Nephron progenitor cell (in vitro differentiated cells): ENCODE results near the gene RBL2.
A peak's percentile ranks its signal among the peaks of the same experiment; 100 is the strongest.

Source experiments
- DNase-seq: peaks from one replicate; pipeline ENCODE4 v3.0.0; 2021
- H3K27ac Mint-ChIP-seq: 2 replicates; pipeline ENCODE4 v1.8.0; 2021; ENCODE audit warnings: mild to moderate bottlenecking, moderate library complexity, mixed read lengths
- H3K27me3 Mint-ChIP-seq: 2 replicates; pipeline ENCODE4 v1.8.0; 2021; ENCODE audit warnings: mild to moderate bottlenecking, low read depth, mixed read lengths; ENCODE audit not compliant: poor library complexity
- H3K36me3 Mint-ChIP-seq: 2 replicates; pipeline ENCODE4 v1.8.0; 2021; ENCODE audit warnings: low read depth, mixed read lengths
- H3K4me1 Mint-ChIP-seq: 2 replicates; pipeline ENCODE4 v1.8.0; 2021; ENCODE audit warnings: mixed read lengths
- H3K4me3 Mint-ChIP-seq: 2 replicates; pipeline ENCODE4 v1.8.0; 2021; ENCODE audit warnings: mild to moderate bottlenecking, moderate library complexity, mixed read lengths
- H3K9me3 Mint-ChIP-seq: 2 replicates; pipeline ENCODE4 v1.8.0; 2021; ENCODE audit warnings: mild to moderate bottlenecking, moderate library complexity, mixed read lengths
- TF ChIP-seq, protein P1 (sequence below): fragments of 200-600 bp; sonication (generic); IDR thresholded peaks from 2 replicates; pipeline ENCODE4 v1.5.0; 2021; ENCODE audit warnings: antibody characterized with exemption

Gene RBL2

DNA sequence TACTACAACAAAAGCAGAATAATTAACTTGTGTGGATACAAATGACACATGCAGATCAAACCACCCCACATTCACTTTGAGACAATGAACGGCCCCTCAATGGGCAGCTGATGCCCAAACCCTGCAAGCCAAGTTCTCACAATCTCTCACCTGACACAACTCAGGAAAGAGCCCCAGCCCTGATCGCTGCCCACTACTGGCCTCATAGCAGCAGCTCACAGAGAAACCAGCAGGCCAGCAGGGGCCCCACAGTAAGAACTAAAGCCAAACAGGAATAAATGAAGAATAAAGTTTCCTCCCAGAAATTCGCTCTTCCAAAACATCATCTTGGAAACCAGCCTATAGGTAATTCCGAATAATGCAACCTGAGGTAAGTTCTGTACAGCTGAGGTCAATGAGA lies 61.1 kb downstream of the RBL2 start:
- Mint-ChIP-seq H3K9me3 (no peaks in the 10 kb centered on the region), H3K4me3 (no peak overlapping the region), H3K4me1 (no peaks in the 10 kb centered on the region), H3K27me3 (peaks cover under 1% of the 10 kb centered on the region), H3K27ac (peak overlapping the region; percentile 65), H3K36me3 (peaks cover 31% of the 10 kb centered on the region)
- DNase-seq, result no peak
- TF ChIP-seq, protein P1, sequence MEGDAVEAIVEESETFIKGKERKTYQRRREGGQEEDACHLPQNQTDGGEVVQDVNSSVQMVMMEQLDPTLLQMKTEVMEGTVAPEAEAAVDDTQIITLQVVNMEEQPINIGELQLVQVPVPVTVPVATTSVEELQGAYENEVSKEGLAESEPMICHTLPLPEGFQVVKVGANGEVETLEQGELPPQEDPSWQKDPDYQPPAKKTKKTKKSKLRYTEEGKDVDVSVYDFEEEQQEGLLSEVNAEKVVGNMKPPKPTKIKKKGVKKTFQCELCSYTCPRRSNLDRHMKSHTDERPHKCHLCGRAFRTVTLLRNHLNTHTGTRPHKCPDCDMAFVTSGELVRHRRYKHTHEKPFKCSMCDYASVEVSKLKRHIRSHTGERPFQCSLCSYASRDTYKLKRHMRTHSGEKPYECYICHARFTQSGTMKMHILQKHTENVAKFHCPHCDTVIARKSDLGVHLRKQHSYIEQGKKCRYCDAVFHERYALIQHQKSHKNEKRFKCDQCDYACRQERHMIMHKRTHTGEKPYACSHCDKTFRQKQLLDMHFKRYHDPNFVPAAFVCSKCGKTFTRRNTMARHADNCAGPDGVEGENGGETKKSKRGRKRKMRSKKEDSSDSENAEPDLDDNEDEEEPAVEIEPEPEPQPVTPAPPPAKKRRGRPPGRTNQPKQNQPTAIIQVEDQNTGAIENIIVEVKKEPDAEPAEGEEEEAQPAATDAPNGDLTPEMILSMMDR, result no peak

DNA sequence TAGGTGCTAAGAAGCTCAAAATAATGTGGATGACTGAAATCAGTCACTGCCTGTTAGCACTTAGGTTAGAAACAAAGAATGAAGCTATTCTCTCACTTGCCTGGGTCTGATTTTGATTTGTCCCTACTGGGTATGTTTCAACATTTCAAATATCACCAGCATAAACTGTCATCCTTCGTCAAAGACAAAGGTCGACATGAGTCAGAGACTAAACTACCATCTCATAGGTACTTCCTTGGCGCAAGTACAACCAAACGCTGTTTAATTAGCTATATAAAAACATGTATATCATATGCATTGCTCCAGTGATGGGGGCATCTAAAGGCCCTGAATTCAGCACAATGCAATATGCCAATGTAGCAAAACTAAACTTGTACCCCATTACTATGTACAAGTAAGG lies 64.7 kb downstream of the RBL2 start:
- H3K9me3 Mint-ChIP-seq, result no peaks in the 10 kb centered on the region
- H3K36me3 Mint-ChIP-seq, result peaks cover 18% of the 10 kb centered on the region
- peaks cover 25% of the 10 kb centered on the region for H3K4me1 Mint-ChIP-seq
- DNase-seq, result no peak
- H3K4me3 Mint-ChIP-seq, result no peak overlapping the region
- TF ChIP-seq, protein P1, result no peak
- H3K27ac Mint-ChIP-seq, result no peak overlapping the region
- H3K27me3 Mint-ChIP-seq, result peaks cover 21% of the 10 kb centered on the region

DNA sequence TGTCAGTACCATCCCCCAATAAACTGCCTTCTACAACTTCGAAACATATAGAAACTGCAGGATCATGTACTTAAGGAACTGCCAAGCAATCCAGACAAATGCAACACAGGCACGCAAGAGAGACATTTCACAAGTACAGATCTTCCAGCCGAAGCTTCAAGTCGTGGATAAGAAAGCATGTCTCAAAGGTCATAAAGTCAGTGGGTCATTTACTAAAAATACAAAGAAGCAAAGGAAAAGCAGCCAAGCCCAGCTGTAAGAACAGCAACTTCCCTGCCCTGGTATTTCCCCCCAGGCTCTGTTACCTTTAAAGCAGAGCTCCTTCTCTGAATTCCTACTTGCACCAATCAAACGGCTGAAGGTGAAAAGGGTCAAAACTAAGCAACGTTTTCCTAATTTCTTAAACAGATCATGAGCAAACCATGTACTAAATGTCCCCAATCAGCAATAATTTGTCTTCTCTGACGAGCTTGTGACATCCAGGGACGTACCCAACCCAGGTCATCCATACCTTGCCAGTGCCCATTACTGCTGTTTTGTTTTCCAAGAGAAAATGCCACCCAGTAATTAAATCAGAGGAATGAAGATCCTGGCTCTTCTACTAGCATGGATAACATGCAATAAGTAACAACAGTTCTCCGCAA lies 67.1 kb downstream of the RBL2 start:
- H3K9me3 Mint-ChIP-seq, result no peaks in the 10 kb centered on the region
- DNase-seq, result no peak
- no peak overlapping the region for H3K27ac Mint-ChIP-seq
- peaks cover 23% of the 10 kb centered on the region for H3K27me3 Mint-ChIP-seq
- TF ChIP-seq, protein P1, result no peak
- H3K4me1 Mint-ChIP-seq, result peaks cover 42% of the 10 kb centered on the region
- H3K4me3 Mint-ChIP-seq, result peak overlapping the region; percentile 99
- H3K36me3 Mint-ChIP-seq, result peaks cover 4% of the 10 kb centered on the region

DNA sequence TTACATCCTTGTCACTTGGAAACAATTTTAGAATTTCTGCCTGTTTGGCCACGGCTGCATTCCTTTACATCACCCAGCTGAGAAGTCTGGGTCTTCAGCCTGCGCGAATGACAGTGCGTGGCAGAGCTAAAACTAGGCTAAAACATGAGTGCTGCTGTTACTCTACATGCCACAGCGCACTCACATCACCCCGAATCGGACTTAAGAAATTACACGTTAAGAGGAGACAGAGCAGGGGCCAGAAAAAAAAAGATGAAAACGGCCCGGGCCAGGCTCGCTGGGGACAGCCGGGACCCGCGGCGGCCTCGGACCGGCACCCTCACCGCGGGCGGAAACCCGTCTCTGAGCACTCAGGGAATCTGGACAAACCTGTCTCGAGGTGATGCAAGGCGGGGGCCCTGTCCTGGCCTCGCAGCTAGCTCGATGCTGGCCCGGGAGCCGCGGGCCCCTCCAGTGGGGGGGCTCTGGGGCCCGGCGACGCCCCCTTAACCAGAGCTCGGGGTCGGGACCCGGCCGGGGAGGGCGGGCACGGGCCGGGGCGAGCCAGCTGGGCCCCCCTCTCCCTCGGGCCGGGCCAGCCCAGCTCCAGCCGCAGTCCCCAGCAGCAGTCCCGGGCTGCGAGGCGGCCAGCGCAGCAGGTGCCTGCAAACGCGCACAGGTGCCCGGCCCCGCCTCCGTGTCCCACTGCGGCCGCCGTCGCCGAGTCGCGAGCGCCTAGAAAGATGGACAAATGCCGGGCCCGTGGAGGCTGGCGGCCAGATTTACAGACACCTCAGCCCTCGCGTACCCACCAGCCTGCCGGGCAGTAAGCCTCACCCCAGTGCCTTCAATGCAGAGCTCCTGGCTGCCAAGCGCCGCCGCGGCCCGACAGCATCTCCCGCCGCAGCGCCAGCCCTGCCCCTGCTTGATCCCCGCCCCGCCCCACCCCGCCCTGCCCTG lies 68.3 kb downstream of the RBL2 start, which contains the start of gene AKTIP:
TSS of gene AKTIP (minus strand) at position 879 of the 939 bp plus-strand sequence. CDS start 2,950 bp downstream, outside the sequence.
- DNase-seq, result peak; percentile 45
- Mint-ChIP-seq H3K4me1 (peaks cover 42% of the 10 kb centered on the region), H3K36me3 (peaks cover 4% of the 10 kb centered on the region), H3K9me3 (no peaks in the 10 kb centered on the region), H3K27me3 (peaks cover 23% of the 10 kb centered on the region), H3K27ac (peak within 1 kb of the TSS; percentile 99), H3K4me3 (peak within 1 kb of the TSS; percentile 99)
- TF ChIP-seq, protein P1, result no peak

DNA sequence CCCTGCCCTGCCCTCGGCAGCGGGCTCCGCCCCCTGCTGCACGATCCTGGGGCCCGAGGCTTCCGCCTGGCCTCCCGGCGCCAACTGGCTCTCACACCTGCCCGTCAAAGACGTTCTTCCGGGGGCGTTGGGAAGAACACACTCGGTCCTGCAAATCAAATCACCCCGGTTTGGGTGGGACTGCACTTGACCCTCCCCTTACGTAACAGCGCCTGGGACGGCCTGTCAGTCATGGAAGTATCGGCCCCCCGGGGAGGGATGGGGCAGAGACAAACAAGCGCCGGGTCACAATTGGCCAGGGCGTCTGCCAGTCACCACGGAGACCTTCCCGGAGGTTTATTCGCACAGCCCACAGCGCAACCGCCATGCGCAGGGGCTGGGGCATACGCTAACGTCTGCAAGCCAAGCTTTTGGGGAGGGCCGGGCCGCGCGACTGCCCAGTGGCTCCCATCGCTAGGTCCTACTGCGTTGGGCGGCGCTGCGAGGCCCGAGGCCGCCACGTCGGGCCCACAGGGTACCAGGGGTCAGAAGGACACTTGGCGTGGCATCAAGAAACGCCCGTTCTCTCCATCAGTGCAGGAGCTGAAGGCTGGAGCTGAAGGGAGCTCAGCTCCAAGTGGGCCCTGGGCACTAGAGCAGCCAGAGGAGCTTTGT lies 69.1 kb downstream of the RBL2 start:
- TF ChIP-seq, protein P1, result no peak
- H3K36me3 Mint-ChIP-seq, result peaks cover 4% of the 10 kb centered on the region
- peaks cover 23% of the 10 kb centered on the region for H3K27me3 Mint-ChIP-seq
- peak overlapping the region; percentile 92 for H3K4me3 Mint-ChIP-seq
- peak overlapping the region; percentile 96 for H3K27ac Mint-ChIP-seq
- H3K9me3 Mint-ChIP-seq, result no peaks in the 10 kb centered on the region
- peak; percentile 100 for DNase-seq
- peaks cover 42% of the 10 kb centered on the region for H3K4me1 Mint-ChIP-seq
